GM12801 (cell line): ENCODE measurements around the gene APOL6.

Experiments
- CTCF ChIP-seq: IDR thresholded peaks from one replicate; pipeline ENCODE4 v1.5.1; 2011; ENCODE audit warnings: control low read depth; ENCODE audit not compliant: insufficient read length; ENCODE audit errors: extremely low read depth

APOL6 gene

DNA sequence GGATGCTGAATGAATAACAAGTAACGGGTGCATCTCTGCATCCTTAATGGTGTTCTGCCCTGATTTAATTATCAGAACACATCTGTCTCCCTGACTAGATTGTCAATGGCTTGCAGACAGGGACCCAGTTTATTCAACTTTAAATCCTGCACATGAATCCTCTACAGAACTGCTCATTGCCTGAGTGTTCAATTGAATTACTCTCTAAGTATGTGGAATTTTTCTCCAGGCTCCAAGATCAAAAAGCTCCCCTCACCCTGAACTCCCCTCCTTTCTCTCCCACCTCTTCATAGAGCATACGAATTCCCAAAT is 42.9 kb upstream of the APOL6 start:
- TF ChIP-seq CTCF, result no peak

DNA sequence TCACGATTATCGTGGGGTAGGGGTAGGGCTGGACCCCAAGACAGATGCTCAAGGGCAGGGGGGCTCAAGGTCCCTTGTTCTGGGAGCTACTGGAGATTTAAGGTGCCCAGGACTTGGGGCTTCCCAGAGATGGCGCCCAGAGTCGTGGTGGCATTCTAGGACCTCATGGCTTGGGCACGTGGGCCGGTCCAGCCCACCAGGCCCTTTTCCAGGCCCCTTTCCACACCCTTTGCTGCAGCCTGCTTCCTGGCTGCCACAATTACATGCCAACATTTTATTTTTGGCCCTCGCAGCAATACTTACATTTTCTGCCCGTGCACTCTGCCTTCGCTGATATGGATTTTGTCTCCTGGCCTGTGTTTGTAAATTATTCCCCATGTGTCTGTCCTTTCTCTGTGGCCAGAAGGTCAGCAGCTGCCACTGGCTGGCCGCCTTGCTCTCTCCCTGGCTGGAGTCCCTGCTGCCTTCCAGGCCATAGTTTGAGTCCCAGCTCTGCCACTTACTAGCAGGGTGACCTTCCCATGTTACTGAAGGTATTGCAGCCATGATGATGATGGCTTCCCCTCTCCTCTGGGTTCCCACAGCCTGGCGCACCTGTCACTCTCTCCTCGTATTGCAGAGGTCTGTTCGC is 42.3 kb upstream of the APOL6 start:
- no peak for TF ChIP-seq CTCF

- TF ChIP-seq CTCF, result no peak
Measured at GRCh38 chr22:35606916-35607315, 41.3 kb upstream of the APOL6 start.

DNA sequence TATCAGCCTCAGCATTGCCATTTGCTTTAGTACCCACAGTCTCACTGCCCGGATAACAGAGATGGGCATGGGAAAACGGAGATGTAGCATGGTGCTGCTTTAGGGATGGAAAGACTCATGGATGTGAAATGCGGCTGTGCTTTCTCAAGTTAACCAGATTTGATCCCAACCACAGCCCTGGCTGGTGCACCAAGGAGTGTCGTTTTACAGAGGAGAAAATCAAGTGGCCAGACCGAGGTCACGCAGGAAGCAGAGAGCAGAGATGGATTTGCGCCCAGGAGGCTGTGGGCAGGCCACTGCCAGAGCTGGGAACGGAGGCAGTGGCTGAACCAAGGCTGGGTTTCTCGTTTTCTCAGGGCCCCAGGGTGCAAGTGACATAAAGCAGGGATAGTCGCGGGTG is 40.2 kb upstream of the APOL6 start:
- no peak for TF ChIP-seq CTCF

- no peak for TF ChIP-seq CTCF
Measured at GRCh38 chr22:35609261-35609660, 39.0 kb upstream of the APOL6 start.

DNA sequence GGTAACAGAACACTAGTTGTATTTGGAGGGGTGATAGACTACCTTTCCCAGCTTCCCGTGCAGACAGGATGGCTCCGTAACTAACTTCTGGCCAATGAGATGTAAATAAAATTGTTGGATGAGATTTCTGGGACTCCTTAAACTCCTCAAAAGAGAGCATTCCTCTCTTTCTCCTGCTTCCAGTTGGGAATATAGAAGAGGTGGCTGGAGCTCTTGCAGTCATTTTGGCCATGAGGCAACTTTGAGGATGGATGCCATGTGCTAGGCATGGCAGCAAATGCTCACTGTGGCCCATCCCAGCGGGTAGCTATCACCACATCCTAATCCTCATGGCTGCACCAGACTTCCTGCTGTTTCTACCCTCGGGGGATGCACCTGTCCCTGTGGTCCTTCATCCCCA is 38.5 kb upstream of the APOL6 start:
- TF ChIP-seq CTCF, result no peak

- TF ChIP-seq CTCF, result no peak
Measured at GRCh38 chr22:35610741-35611140, 37.5 kb upstream of the APOL6 start.

GRCh38 chr22:35611200-35611890 is 36.9 kb upstream of the APOL6 start:
- no peak for TF ChIP-seq CTCF
